HepG2 (cell line): Measurements from ENCODE around the gene RHOT1. TPM values are rescaled to one million over a fixed set of nuclear protein-coding genes. Genes with fewer than 3 reads are reported as not detected.
A peak's percentile ranks its signal among the peaks of the same experiment; 100 is the strongest.

ENCODE experiments used
- ATAC-seq: fragments of 200-7000 bp; cut with Tn5 transposase; 3 replicates; pipeline ENCODE4 v1.9.1; 2020; ENCODE audit warnings: mild to moderate bottlenecking, moderate library complexity
- BruUV-seq: library from RNA; stranded (reverse); fragments of 400-500 nt; replicated peaks from 2 replicates; lab custom pipeline; 2021; lab: Mats Ljungman, UMichigan
- CTCF ChIA-PET: fragments of 300-600 bp; formaldehyde crosslinking; extraction: SDS; loops from one replicate; lab custom pipeline; 2021; ENCODE audit warnings: low total read pairs, inconsistent platforms, low intra/inter-chr PET ratio; lab: Yijun Ruan, JAX
- POLR2A ChIA-PET: fragments of 350-600 bp; sonication (Branson Sonifier 250); formaldehyde crosslinking; loops from one replicate; lab custom pipeline; 2020; ENCODE audit warnings: antibody characterized with exemption, inconsistent platforms; lab: Yijun Ruan, JAX
- DNase-seq: peaks from one replicate; pipeline ENCODE4 v3.0.0-alpha.2; 2015; ENCODE audit warnings: low spot score
- FAIRE-seq: peaks from 3 replicates; lab custom pipeline; 2011; peaks lifted over from hg19 to GRCh38; lab: Jason Lieb, UNC
- H2AFZ ChIP-seq: one replicate; pipeline ENCODE4 v1.6.1; 2011; ENCODE audit warnings: low read length, inconsistent platforms
- H3K27ac ChIP-seq: fragments of 300-600 bp; 3 replicates; pipeline ENCODE4 v1.8.0; 2011; ENCODE audit warnings: mixed run types, mild to moderate bottlenecking, mixed read lengths, low read length, inconsistent platforms; ENCODE audit not compliant: insufficient read depth; ENCODE audit errors: extremely low read length
- H3K27me3 ChIP-seq, 2 experiments: fragments of 200-600 bp in 1 of 2; 2 replicates in 1 of 2; 3 replicates in 1 of 2; pipeline versions ENCODE4 v1.6.0 to v1.8.0; 2011; ENCODE audit warnings: low read length in 2 of 2, mild to moderate bottlenecking in 2 of 2, moderate library complexity in 2 of 2, inconsistent platforms in 1 of 2; ENCODE audit not compliant: insufficient read depth in 2 of 2, control insufficient read depth in 1 of 2
- H3K36me3 ChIP-seq, 2 experiments: fragments of 200-600 bp in 1 of 2; replicated peaks in 1 of 2; 2 replicates in 1 of 2; 3 replicates in 1 of 2; pipeline versions ENCODE4 v1.5.1 to v1.8.0; 2011; ENCODE audit warnings: low read length in 2 of 2, inconsistent platforms in 1 of 2; ENCODE audit not compliant: insufficient read depth in 2 of 2, control insufficient read depth in 1 of 2
- H3K4me1 ChIP-seq: 2 replicates; pipeline ENCODE4 v1.5.1; 2012; ENCODE audit warnings: low read length, inconsistent platforms; ENCODE audit not compliant: insufficient read depth
- H3K4me2 ChIP-seq: 2 replicates; pipeline ENCODE4 v1.6.0; 2011; ENCODE audit warnings: low read depth, low read length, inconsistent platforms
- H3K4me3 ChIP-seq, 3 experiments: fragments of 200-600 bp in 1 of 3; sonication (generic), shearing (Covaris generic) in 1 of 3; replicated peaks in 1 of 3; 2 replicates each; pipeline ENCODE4 v1.5.1; 2011 to 2016; ENCODE audit warnings: low read length in 3 of 3, inconsistent platforms in 2 of 3, low read depth in 2 of 3, mild to moderate bottlenecking in 2 of 3, control low read depth in 1 of 3, mixed read lengths in 1 of 3; ENCODE audit not compliant: insufficient read depth in 1 of 3
- H3K79me2 ChIP-seq: one replicate; pipeline ENCODE4 v1.6.1; 2011; ENCODE audit warnings: low read length, inconsistent platforms; ENCODE audit not compliant: insufficient read depth
- H3K9ac ChIP-seq: 2 replicates; pipeline ENCODE4 v1.6.0; 2011; ENCODE audit warnings: mild to moderate bottlenecking, low read depth, low read length, inconsistent platforms; ENCODE audit not compliant: insufficient read depth
- H3K9me3 ChIP-seq: 2 replicates; pipeline ENCODE4 v1.5.1; 2012; ENCODE audit warnings: mild to moderate bottlenecking, low read length
- H4K20me1 ChIP-seq: 2 replicates; pipeline ENCODE4 v1.6.0; 2011; ENCODE audit warnings: inconsistent platforms, mild to moderate bottlenecking, low read length, moderate library complexity; ENCODE audit not compliant: insufficient read depth
- ATF3 ChIP-seq: sonication (generic); formaldehyde crosslinking; IDR thresholded peaks from 2 replicates; pipeline ENCODE4 v1.4.0; 2020; ENCODE audit warnings: missing genetic modification reagents
- FOSL2 ChIP-seq: sonication (generic); formaldehyde crosslinking; IDR thresholded peaks from 2 replicates; pipeline ENCODE4 v1.4.0; 2020; ENCODE audit warnings: missing genetic modification reagents
- FOXA1 ChIP-seq, 2 experiments: fragments of 450-650 bp in 1 of 2; sonication (generic) in 1 of 2; formaldehyde crosslinking in 1 of 2; IDR thresholded peaks; 2 replicates each; pipeline versions ENCODE4 v1.4.0 to v1.6.1; 2016 to 2020; ENCODE audit warnings: missing genetic modification reagents in 1 of 2
- FOXO1 ChIP-seq: sonication (generic); formaldehyde crosslinking; IDR thresholded peaks from 2 replicates; pipeline ENCODE4 v1.4.0; 2020; ENCODE audit warnings: missing genetic modification reagents
- MLLT10 ChIP-seq: sonication (generic); formaldehyde crosslinking; IDR thresholded peaks from 2 replicates; pipeline ENCODE4 v1.4.0; 2020; ENCODE audit warnings: missing genetic modification reagents
- NFE2L1 ChIP-seq: sonication (generic); formaldehyde crosslinking; IDR thresholded peaks from 2 replicates; pipeline ENCODE4 v1.4.0; 2020; ENCODE audit warnings: missing genetic modification reagents, mild to moderate bottlenecking, borderline replicate concordance
- NR0B2 ChIP-seq: sonication (generic); formaldehyde crosslinking; IDR thresholded peaks from 2 replicates; pipeline ENCODE4 v1.4.0; 2020; ENCODE audit warnings: mild to moderate bottlenecking, missing genetic modification reagents
- RORA ChIP-seq: sonication (generic); formaldehyde crosslinking; IDR thresholded peaks from 2 replicates; pipeline ENCODE4 v1.5.0; 2020; ENCODE audit warnings: mild to moderate bottlenecking, missing genetic modification reagents, moderate library complexity
- SIN3A ChIP-seq: IDR thresholded peaks from 2 replicates; pipeline ENCODE4 v1.6.1; 2011; ENCODE audit warnings: low read depth, mild to moderate bottlenecking, control low read depth, low read length, borderline replicate concordance
- TGIF2 ChIP-seq: IDR thresholded peaks from 2 replicates; pipeline ENCODE4 v1.6.1; 2016; ENCODE audit warnings: control low read depth, missing compliant biosample characterization
- ZNF446 ChIP-seq: sonication (generic); formaldehyde crosslinking; IDR thresholded peaks from 2 replicates; pipeline ENCODE4 v1.5.0; 2020; ENCODE audit warnings: mild to moderate bottlenecking, missing genetic modification reagents
- ZNF567 ChIP-seq: sonication (generic); formaldehyde crosslinking; IDR thresholded peaks from 2 replicates; pipeline ENCODE4 v1.8.1; 2023; ENCODE audit warnings: mild to moderate bottlenecking, missing genetic modification reagents, borderline replicate concordance
- WGBS: methylation state at CpG from one replicate; pipeline ENCODE4 v1.1.6; 2017; ENCODE audit warnings: low lambda C conversion rate; 5-methylcytosine and 5-hydroxymethylcytosine counted together
- in situ Hi-C: cut with HindIII; loops from 2 replicates; pipeline ENCODE4 v1.10.0; 2017; ENCODE audit warnings: low pct_unique_long_range_greater_than_20kb; ENCODE audit not compliant: extremely low pct_ligation_motif_present
- intact Hi-C: fragments of 100-400 bp; cut with micrococcal nuclease; formaldehyde crosslinking; loops from one replicate; pipeline ENCODE4 v1.10.0; 2022; ENCODE audit not compliant: unreplicated experiment
- polyA plus RNA-seq, 8 experiments: library from polyadenylated mRNA; depleted of rRNA in 3 of 8; stranded (reverse) in 7 of 8; unstranded in 1 of 8; fragments of >200 nt; fragmentation: Illumina TruSeq in 4 of 8; extraction: Trizol in 4 of 8; gene quantifications; 2 replicates each; pipeline versions ENCODE4 v1.2.1 to v1.2.3, GENCODE V29; 2011 to 2016; ENCODE audit warnings: low read depth in 4 of 8, missing spikeins in 1 of 8, mixed read lengths in 1 of 8; ENCODE audit not compliant: insufficient read depth in 1 of 8
- total RNA-seq, 5 experiments: library from RNA; depleted of rRNA; stranded (reverse); fragments of >200 nt; fragmentation: Illumina TruSeq; extraction: Trizol; gene quantifications; 2 replicates each; pipeline ENCODE4 v1.2.3, GENCODE V29; 2016; ENCODE audit warnings: low read depth in 1 of 5
- TF ChIP-seq, protein P1 (sequence below): sonication (generic); formaldehyde crosslinking; IDR thresholded peaks from 2 replicates; pipeline ENCODE4 v1.4.0; 2020; ENCODE audit warnings: mild to moderate bottlenecking, missing genetic modification reagents
- TF ChIP-seq, protein P2 (sequence below): sonication (generic); formaldehyde crosslinking; IDR thresholded peaks from 2 replicates; pipeline ENCODE4 v1.5.0; 2020; ENCODE audit warnings: missing genetic modification reagents

The RHOT1 gene
- total and polyA plus RNA-seq, 2 of the 13 experiments (the other 11 are each of a cell fraction or from before 2014, with no cell fraction given), result 25.6 to 41.5 TPM

- intact Hi-C loops, result no loop called here
- no TSS peak for BruUV-seq
- POLR2A ChIA-PET, result no interaction called here
- no peak overlapping the region for H3K4me3 ChIP-seq
- CTCF ChIA-PET, result no interaction called here
- no peaks in the 10 kb centered on the region for H4K20me1 ChIP-seq
- H3K9ac ChIP-seq, result no peak overlapping the region
- TF ChIP-seq FOSL2 (CRISPR knock-in tag) (peak; percentile 72), MLLT10 (CRISPR knock-in tag) (no peak)
- TF ChIP-seq, all 625 proteins: peak for 1
- ATAC-seq, result no peak
- in situ Hi-C loops, result no loop called here
- Histone ChIP-seq H3K4me2 (no peak overlapping the region), H3K27me3 (no peaks in the 10 kb centered on the region), H2AFZ (no peak overlapping the region), H3K79me2 (no peaks in the 10 kb centered on the region), H3K27ac (no peak overlapping the region), H3K36me3 (peaks cover 4 to 42% of the 10 kb centered on the region in 2 experiments; a peak in 4 of 5 replicates), H3K9me3 (no peaks in the 10 kb centered on the region), H3K4me1 (peaks cover 7% of the 10 kb centered on the region)
- FAIRE-seq, result no peak
- no peak for DNase-seq
- WGBS, result 70% methylated on average over 1 of the region's 1 CpG
These were observed 55.7 kb downstream of the RHOT1 start for GRCh38 chr17:32197987-32198386.

- 100% methylated on average over 2 of the region's 2 CpGs for WGBS
- ChIA-PET POLR2A (no interaction called here), CTCF (no interaction called here)
- Histone ChIP-seq H3K4me2 (no peak overlapping the region), H4K20me1 (no peaks in the 10 kb centered on the region), H3K9me3 (no peaks in the 10 kb centered on the region), H3K9ac (no peak overlapping the region), H3K27me3 (no peaks in the 10 kb centered on the region), H3K4me1 (peaks cover 8% of the 10 kb centered on the region), H3K36me3 (peaks cover 2 to 25% of the 10 kb centered on the region in 2 experiments; a peak in 4 of 5 replicates), H3K4me3 (no peak overlapping the region), H3K79me2 (no peaks in the 10 kb centered on the region), H3K27ac (no peak overlapping the region), H2AFZ (no peak overlapping the region)
- in situ Hi-C loops (no loop called here), intact Hi-C loops (loop anchor here (10.0 kb wide), 1 partner anchor 62 kb away; the partner anchor contains the start of gene RHOT1)
- DNase-seq (no peak), ATAC-seq (no peak), FAIRE-seq (no peak)
- TF ChIP-seq FOXA1 (IDR thresholded peaks at IDR 0.05) (no peak), FOXA1 (CRISPR knock-in tag; IDR thresholded peaks at IDR 0.05) (no peak), ZNF446 (CRISPR knock-in tag) (no peak), NFE2L1 (CRISPR knock-in tag) (no peak), TGIF2 (CRISPR knock-in tag) (no peak), NR0B2 (CRISPR knock-in tag) (no peak), RORA (CRISPR knock-in tag) (no peak), SIN3A (no peak), ZNF567 (no peak), FOXO1 (CRISPR knock-in tag) (no peak), ATF3 (CRISPR knock-in tag) (no peak)
- TF ChIP-seq, protein P1, sequence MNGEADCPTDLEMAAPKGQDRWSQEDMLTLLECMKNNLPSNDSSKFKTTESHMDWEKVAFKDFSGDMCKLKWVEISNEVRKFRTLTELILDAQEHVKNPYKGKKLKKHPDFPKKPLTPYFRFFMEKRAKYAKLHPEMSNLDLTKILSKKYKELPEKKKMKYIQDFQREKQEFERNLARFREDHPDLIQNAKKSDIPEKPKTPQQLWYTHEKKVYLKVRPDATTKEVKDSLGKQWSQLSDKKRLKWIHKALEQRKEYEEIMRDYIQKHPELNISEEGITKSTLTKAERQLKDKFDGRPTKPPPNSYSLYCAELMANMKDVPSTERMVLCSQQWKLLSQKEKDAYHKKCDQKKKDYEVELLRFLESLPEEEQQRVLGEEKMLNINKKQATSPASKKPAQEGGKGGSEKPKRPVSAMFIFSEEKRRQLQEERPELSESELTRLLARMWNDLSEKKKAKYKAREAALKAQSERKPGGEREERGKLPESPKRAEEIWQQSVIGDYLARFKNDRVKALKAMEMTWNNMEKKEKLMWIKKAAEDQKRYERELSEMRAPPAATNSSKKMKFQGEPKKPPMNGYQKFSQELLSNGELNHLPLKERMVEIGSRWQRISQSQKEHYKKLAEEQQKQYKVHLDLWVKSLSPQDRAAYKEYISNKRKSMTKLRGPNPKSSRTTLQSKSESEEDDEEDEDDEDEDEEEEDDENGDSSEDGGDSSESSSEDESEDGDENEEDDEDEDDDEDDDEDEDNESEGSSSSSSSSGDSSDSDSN (CRISPR knock-in tag), result no peak
- TF ChIP-seq, protein P2, sequence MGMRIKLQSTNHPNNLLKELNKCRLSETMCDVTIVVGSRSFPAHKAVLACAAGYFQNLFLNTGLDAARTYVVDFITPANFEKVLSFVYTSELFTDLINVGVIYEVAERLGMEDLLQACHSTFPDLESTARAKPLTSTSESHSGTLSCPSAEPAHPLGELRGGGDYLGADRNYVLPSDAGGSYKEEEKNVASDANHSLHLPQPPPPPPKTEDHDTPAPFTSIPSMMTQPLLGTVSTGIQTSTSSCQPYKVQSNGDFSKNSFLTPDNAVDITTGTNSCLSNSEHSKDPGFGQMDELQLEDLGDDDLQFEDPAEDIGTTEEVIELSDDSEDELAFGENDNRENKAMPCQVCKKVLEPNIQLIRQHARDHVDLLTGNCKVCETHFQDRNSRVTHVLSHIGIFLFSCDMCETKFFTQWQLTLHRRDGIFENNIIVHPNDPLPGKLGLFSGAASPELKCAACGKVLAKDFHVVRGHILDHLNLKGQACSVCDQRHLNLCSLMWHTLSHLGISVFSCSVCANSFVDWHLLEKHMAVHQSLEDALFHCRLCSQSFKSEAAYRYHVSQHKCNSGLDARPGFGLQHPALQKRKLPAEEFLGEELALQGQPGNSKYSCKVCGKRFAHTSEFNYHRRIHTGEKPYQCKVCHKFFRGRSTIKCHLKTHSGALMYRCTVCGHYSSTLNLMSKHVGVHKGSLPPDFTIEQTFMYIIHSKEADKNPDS (CRISPR knock-in tag), result no peak
- no TSS peak for BruUV-seq
These were observed 64.6 kb downstream of the RHOT1 start for GRCh38 chr17:32206861-32207260.
